ENCODE measurements around the gene PPARG. TPM values are rescaled to one million over a fixed set of nuclear protein-coding genes. Genes with fewer than 3 reads are reported as not detected.

Gene PPARG
- total RNA-seq, 6 donors from 2014 or later, result 39.8 to 93.9 (median 52.7) TPM

DNA sequence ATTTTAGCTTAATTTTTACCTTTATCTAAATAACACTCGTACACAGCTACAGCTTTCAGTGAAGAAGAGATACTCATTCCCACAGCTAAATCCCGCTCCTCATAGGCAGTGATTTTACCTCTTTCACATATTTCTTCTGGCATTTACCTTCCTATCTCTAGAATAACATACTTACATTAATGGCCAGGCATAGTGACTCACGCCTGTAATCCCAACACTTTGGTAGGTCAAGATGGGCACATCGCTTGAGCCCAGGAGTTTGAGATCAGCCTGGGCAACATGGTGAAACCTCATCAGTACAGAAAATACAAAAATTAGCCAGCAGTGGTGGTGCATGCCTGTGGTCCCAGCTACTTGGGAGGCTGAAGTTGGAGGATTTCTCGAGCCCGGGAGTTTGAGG lies 80.2 kb downstream of the PPARG start:
- H3K4me3 ChIP-seq, result no peak overlapping the region
- no peaks in the 10 kb centered on the region for H3K9me3 ChIP-seq
- WGBS, 2 donors, result 95 to 96% methylated on average over 6 of the region's 6 CpGs
- DNase-seq (no peak), ATAC-seq (ENCODE audit: low FRiP score in 2 of 2) (no peak)
- no peaks in the 10 kb centered on the region for H3K36me3 ChIP-seq
- TF ChIP-seq POLR2A (IDR thresholded peaks at IDR 0.05) (no peak), EP300 (IDR thresholded peaks at IDR 0.05) (no peak), POLR2AphosphoS5 (IDR thresholded peaks at IDR 0.05) (no peak)
- TF ChIP-seq, protein P1, sequence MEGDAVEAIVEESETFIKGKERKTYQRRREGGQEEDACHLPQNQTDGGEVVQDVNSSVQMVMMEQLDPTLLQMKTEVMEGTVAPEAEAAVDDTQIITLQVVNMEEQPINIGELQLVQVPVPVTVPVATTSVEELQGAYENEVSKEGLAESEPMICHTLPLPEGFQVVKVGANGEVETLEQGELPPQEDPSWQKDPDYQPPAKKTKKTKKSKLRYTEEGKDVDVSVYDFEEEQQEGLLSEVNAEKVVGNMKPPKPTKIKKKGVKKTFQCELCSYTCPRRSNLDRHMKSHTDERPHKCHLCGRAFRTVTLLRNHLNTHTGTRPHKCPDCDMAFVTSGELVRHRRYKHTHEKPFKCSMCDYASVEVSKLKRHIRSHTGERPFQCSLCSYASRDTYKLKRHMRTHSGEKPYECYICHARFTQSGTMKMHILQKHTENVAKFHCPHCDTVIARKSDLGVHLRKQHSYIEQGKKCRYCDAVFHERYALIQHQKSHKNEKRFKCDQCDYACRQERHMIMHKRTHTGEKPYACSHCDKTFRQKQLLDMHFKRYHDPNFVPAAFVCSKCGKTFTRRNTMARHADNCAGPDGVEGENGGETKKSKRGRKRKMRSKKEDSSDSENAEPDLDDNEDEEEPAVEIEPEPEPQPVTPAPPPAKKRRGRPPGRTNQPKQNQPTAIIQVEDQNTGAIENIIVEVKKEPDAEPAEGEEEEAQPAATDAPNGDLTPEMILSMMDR (IDR thresholded peaks at IDR 0.05), result no peak
- no peaks in the 10 kb centered on the region for H3K27me3 ChIP-seq
- peaks cover 0 to 2% (median 0%) of the 10 kb centered on the region in 4 donors for H3K4me1 ChIP-seq
- no peak overlapping the region for H3K27ac ChIP-seq

DNA sequence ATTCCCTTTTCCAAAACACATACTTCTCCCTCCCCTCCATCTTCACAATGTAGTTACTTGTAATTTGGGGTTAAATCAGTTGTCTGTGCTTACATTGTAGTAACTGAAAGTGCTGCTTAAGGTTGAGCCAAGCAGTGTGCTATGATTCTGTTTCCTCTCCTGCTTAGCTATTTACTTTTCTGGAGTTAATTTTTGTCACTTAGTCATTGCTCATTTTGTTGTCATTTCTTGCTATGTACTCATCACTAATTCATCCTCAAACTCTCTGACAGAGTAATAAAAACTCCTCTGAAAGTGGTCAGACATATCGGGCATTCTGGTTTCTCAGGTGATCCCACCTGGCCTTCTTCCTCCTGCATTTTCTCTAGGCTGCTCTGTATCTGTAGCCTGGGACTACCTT lies 80.7 kb downstream of the PPARG start:
- H3K36me3 ChIP-seq, result no peaks in the 10 kb centered on the region
- DNase-seq (no peak), ATAC-seq (ENCODE audit: low FRiP score in 2 of 2) (no peak)
- TF ChIP-seq POLR2AphosphoS5 (IDR thresholded peaks at IDR 0.05) (no peak), EP300 (IDR thresholded peaks at IDR 0.05) (no peak), POLR2A (IDR thresholded peaks at IDR 0.05) (no peak)
- TF ChIP-seq, protein P1 (IDR thresholded peaks at IDR 0.05), result no peak
- no peak overlapping the region for H3K27ac ChIP-seq
- H3K9me3 ChIP-seq, result no peaks in the 10 kb centered on the region
- 87 to 88% methylated on average over 1 of the region's 1 CpG for WGBS, 2 donors
- no peak overlapping the region for H3K4me3 ChIP-seq
- H3K4me1 ChIP-seq, result peaks cover 0 to 2% (median 0%) of the 10 kb centered on the region in 4 donors
- no peaks in the 10 kb centered on the region for H3K27me3 ChIP-seq

DNA sequence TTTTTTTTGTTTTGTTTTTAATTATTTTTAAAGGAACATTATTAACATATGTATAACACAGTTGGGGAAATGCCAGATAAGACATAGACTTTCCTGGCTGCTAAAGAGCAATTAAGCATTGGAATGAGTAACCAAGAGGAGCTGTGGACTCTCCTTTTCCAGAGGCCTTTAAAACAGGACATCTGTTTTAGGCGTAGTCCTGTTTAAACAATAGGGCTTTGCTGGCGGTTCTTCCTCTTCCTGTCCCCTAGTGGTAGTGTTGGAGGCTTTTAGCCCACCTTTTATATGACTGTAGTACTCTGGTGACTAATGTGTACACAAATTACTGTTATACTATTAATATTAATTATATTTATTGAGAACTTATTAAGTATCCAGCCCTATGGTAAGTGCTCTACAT lies 81.9 kb downstream of the PPARG start:
- WGBS, 2 donors, result 44 to 54% methylated on average over 2 of the region's 2 CpGs
- no peak overlapping the region for H3K27ac ChIP-seq
- ATAC-seq (ENCODE audit: low FRiP score in 2 of 2) (no peak), DNase-seq (no peak)
- H3K9me3 ChIP-seq, result no peaks in the 10 kb centered on the region
- H3K36me3 ChIP-seq, result no peaks in the 10 kb centered on the region
- H3K4me3 ChIP-seq, result no peak overlapping the region
- H3K4me1 ChIP-seq, result peaks cover 0 to 2% (median 0%) of the 10 kb centered on the region in 4 donors
- no peaks in the 10 kb centered on the region for H3K27me3 ChIP-seq
- no peak for TF ChIP-seq EP300 (IDR thresholded peaks at IDR 0.05)
- TF ChIP-seq, protein P1 (IDR thresholded peaks at IDR 0.05), result no peak
- no peak for TF ChIP-seq POLR2A (IDR thresholded peaks at IDR 0.05)
- TF ChIP-seq POLR2AphosphoS5 (IDR thresholded peaks at IDR 0.05), result no peak

DNA sequence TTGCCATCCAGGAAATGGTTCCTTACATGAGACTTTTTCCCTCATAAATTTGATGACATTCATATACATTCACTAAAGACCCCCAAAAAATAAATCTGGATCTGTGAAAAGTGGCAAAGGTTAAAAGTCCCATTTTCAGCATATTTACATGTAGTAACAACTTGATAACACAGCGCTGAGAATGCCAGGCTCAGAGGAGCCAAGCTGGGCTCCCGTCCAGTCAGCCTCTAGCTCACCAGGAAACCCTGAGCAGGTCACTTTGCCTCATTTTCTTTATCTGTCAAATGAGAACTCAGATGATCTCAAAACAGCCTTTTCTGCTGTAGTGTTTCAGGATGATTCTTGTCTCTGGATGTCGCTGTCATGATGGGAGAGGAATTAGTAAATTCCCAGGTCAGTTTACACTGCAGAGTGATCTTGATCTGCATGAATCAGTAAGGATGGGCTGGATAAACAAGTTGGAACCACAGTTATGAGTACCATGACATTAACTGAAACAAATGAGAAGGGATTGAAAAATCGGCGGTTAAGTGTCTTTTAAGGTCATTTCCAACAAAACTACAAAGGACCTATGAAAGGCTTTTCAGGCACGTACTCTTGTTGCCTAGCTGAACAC lies 82.8 kb downstream of the PPARG start:
- WGBS, 2 donors, result 68 to 70% methylated on average over 6 of the region's 6 CpGs
- Histone ChIP-seq H3K4me1 (peaks cover 0 to 2% (median 0%) of the 10 kb centered on the region in 4 donors), H3K4me3 (no peak overlapping the region), H3K27me3 (no peaks in the 10 kb centered on the region), H3K27ac (no peak overlapping the region), H3K36me3 (no peaks in the 10 kb centered on the region), H3K9me3 (no peaks in the 10 kb centered on the region)
- TF ChIP-seq POLR2A (IDR thresholded peaks at IDR 0.05), result no peak
- no peak for TF ChIP-seq POLR2AphosphoS5 (IDR thresholded peaks at IDR 0.05)
- TF ChIP-seq, protein P1 (IDR thresholded peaks at IDR 0.05), result no peak
- TF ChIP-seq EP300 (IDR thresholded peaks at IDR 0.05), result no peak
- DNase-seq, result no peak
- no peak for ATAC-seq (ENCODE audit: low FRiP score in 2 of 2)

DNA sequence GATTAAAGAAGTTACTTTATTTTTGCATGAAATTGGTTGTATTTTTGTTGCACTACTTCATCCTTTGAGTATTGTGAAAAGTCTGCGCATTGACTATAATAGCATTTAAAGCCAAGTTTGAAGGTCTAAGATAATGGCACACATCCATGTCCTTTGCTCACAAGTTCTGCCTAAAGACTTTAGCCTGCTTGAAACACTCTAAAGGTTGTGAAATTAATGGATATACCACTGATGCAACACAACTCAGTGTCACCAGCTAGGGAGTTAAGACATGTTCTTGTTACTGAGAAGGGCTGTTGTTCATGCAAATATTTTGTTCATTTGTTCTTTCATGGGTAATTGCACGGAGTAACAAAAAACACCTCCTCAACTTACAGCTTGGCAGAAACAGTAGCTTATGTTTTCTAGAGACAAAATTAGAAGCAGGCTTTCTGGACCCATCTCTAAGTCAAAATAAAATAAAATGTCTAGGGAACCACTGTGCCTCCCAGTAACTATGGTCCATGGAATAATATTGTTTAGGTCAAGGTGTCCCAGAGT lies 83.9 kb downstream of the PPARG start:
- H3K27ac ChIP-seq, result no peak overlapping the region
- no peak overlapping the region for H3K4me3 ChIP-seq
- H3K36me3 ChIP-seq, result no peaks in the 10 kb centered on the region
- DNase-seq, result no peak
- no peaks in the 10 kb centered on the region for H3K27me3 ChIP-seq
- WGBS, 2 donors, result 88 to 90% methylated on average over 2 of the region's 2 CpGs
- no peak for TF ChIP-seq POLR2AphosphoS5 (IDR thresholded peaks at IDR 0.05)
- TF ChIP-seq POLR2A (IDR thresholded peaks at IDR 0.05), result no peak
- no peak for TF ChIP-seq EP300 (IDR thresholded peaks at IDR 0.05)
- TF ChIP-seq, protein P1 (IDR thresholded peaks at IDR 0.05), result no peak
- peaks cover 0 to 2% (median 0%) of the 10 kb centered on the region in 4 donors for H3K4me1 ChIP-seq
- H3K9me3 ChIP-seq, result no peaks in the 10 kb centered on the region
- no peak for ATAC-seq (ENCODE audit: low FRiP score in 2 of 2)

Data from upper lobe of left lung (tissue), 6 donors.